GM23338 (cell line): ENCODE data around the gene FMN1. TPM values are rescaled to one million over a fixed set of nuclear protein-coding genes. Genes with fewer than 3 reads are reported as not detected.
A peak's percentile ranks its signal among the peaks of the same experiment; 100 is the strongest.

Source experiments
- ATAC-seq: fragments of 200-7000 bp; cut with Tn5 transposase; 3 replicates; pipeline ENCODE4 v1.9.1; 2020
- DNase-seq: peaks from one replicate; pipeline ENCODE4 v3.0.0-alpha.2; 2015; ENCODE audit warnings: low spot score
- H2AFZ ChIP-seq: fragments of 200-600 bp; sonication (generic); 2 replicates; pipeline ENCODE4 v1.8.0; 2016; ENCODE audit warnings: antibody characterized with exemption, mild to moderate bottlenecking, moderate library complexity
- H3F3A ChIP-seq: fragments of 200-600 bp; sonication (generic); replicated peaks from 2 replicates; pipeline ENCODE4 v1.8.0; 2017; ENCODE audit warnings: antibody characterized with exemption, mixed run types, low read depth
- H3K27ac ChIP-seq: fragments of 200-600 bp; sonication (generic); 2 replicates; pipeline ENCODE4 v1.6.1; 2016; ENCODE audit warnings: low read depth
- H3K27me3 ChIP-seq: fragments of 200-600 bp; sonication (generic); 2 replicates; pipeline ENCODE4 v1.8.0; 2016; ENCODE audit warnings: mild to moderate bottlenecking, mixed run types, moderate library complexity; ENCODE audit not compliant: insufficient read depth
- H3K36me3 ChIP-seq: fragments of 200-600 bp; sonication (generic); 2 replicates; pipeline ENCODE4 v1.8.0; 2016; ENCODE audit warnings: mild to moderate bottlenecking; ENCODE audit not compliant: insufficient read depth
- H3K4me1 ChIP-seq: fragments of 200-600 bp; sonication (generic); 2 replicates; pipeline ENCODE4 v1.8.0; 2016; ENCODE audit warnings: mild to moderate bottlenecking, moderate library complexity; ENCODE audit not compliant: insufficient read depth
- H3K4me2 ChIP-seq: fragments of 200-600 bp; sonication (generic); 2 replicates; pipeline ENCODE4 v1.7.1; 2017; ENCODE audit warnings: mixed run types
- H3K4me3 ChIP-seq: fragments of 200-600 bp; sonication (generic); 2 replicates; pipeline ENCODE4 v1.6.1; 2016; ENCODE audit warnings: mixed run types
- H3K79me2 ChIP-seq: fragments of 200-600 bp; sonication (generic); replicated peaks from 2 replicates; pipeline ENCODE4 v1.8.0; 2017; ENCODE audit warnings: mild to moderate bottlenecking; ENCODE audit not compliant: insufficient read depth
- H3K9me2 ChIP-seq: fragments of 200-600 bp; sonication (generic); 2 replicates; pipeline ENCODE4 v1.8.0; 2017; ENCODE audit not compliant: insufficient read depth
- H4K20me1 ChIP-seq: fragments of 200-600 bp; sonication (generic); replicated peaks from 2 replicates; pipeline ENCODE4 v1.8.0; 2017; ENCODE audit warnings: mild to moderate bottlenecking; ENCODE audit not compliant: insufficient read depth
- H3K27ac Mint-ChIP-seq: 2 replicates; pipeline ENCODE4 v1.8.0; 2020; ENCODE audit warnings: inconsistent platforms, mild to moderate bottlenecking, moderate library complexity, mixed read lengths
- H3K27me3 Mint-ChIP-seq: 3 replicates; pipeline ENCODE4 v1.8.0; 2022; ENCODE audit warnings: low read depth, mild to moderate bottlenecking, moderate library complexity, mixed read lengths, inconsistent platforms; ENCODE audit not compliant: insufficient read depth, poor library complexity
- H3K36me3 Mint-ChIP-seq: 3 replicates; pipeline ENCODE4 v1.8.0; 2021; ENCODE audit warnings: low read depth, mild to moderate bottlenecking, inconsistent platforms, moderate library complexity, mixed read lengths
- H3K4me1 Mint-ChIP-seq: 3 replicates; pipeline ENCODE4 v1.8.0; 2020; ENCODE audit warnings: mild to moderate bottlenecking, inconsistent platforms, mixed read lengths
- H3K4me3 Mint-ChIP-seq: 3 replicates; pipeline ENCODE4 v1.8.0; 2021; ENCODE audit warnings: moderate library complexity, mild to moderate bottlenecking, inconsistent platforms, mixed read lengths
- H3K9me3 Mint-ChIP-seq: 3 replicates; pipeline ENCODE4 v1.8.0; 2020; ENCODE audit warnings: moderate library complexity, mild to moderate bottlenecking, inconsistent platforms, mixed read lengths
- CREB1 ChIP-seq: fragments of 250-450 bp; sonication (Bioruptor Pico); IDR thresholded peaks from 2 replicates; pipeline ENCODE4 v1.5.0; 2020; ENCODE audit warnings: low read depth, mild to moderate bottlenecking, moderate library complexity
- EZH2 ChIP-seq: fragments of 200-600 bp; sonication (generic); IDR thresholded peaks from one replicate; pipeline ENCODE4 v1.8.0; 2017; ENCODE audit warnings: antibody characterized with exemption, mild to moderate bottlenecking, low read depth; ENCODE audit not compliant: unreplicated experiment
- EZH2phosphoT487 ChIP-seq: fragments of 200-600 bp; sonication (generic); IDR thresholded peaks from one replicate; pipeline ENCODE4 v1.8.1; 2018; ENCODE audit warnings: antibody characterized with exemption; ENCODE audit not compliant: unreplicated experiment
- POLR2AphosphoS5 ChIP-seq: IDR thresholded peaks from 2 replicates; pipeline ENCODE4 v1.6.1; 2016; ENCODE audit warnings: antibody characterized with exemption, low read depth
- STAT1 ChIP-seq: IDR thresholded peaks from one replicate; pipeline ENCODE4 v1.6.1; 2016; ENCODE audit warnings: antibody characterized with exemption; ENCODE audit not compliant: unreplicated experiment
- ZNF114 ChIP-seq: fragments of 250-450 bp; sonication (Bioruptor Pico); IDR thresholded peaks from 2 replicates; pipeline ENCODE4 v1.5.0; 2020; ENCODE audit warnings: mild to moderate bottlenecking, moderate library complexity
- ZNF331 ChIP-seq: fragments of 250-450 bp; sonication (Bioruptor Pico); IDR thresholded peaks from 2 replicates; pipeline ENCODE4 v1.5.0; 2020; ENCODE audit warnings: low read depth, mild to moderate bottlenecking, moderate library complexity
- ZNF462 ChIP-seq: fragments of 250-450 bp; sonication (Bioruptor Pico); IDR thresholded peaks from 2 replicates; pipeline ENCODE4 v1.5.0; 2020; ENCODE audit warnings: mild to moderate bottlenecking, moderate library complexity
- polyA plus RNA-seq: library from polyadenylated mRNA; unstranded; fragments of >200 nt; fragmentation: Nextera tagmentation; extraction: Ambion mirVana; gene quantifications from 2 replicates; pipeline ENCODE4 v1.2.1, GENCODE V29; 2016
- total RNA-seq: library from RNA; depleted of rRNA; stranded (reverse); fragments of >200 nt; shearing (Covaris generic); gene quantifications from 2 replicates; pipeline ENCODE4 v1.2.3, GENCODE V29; 2014
- TF ChIP-seq, protein P1 (sequence below), 2 experiments: fragments of 200-600 bp in 1 of 2; sonication (generic) in 1 of 2; conservative IDR thresholded peaks; 2 replicates each; pipeline versions ENCODE4 v1.5.1 to v1.6.1; 2016 to 2017; ENCODE audit warnings: antibody characterized with exemption in 2 of 2, low read depth in 2 of 2, mild to moderate bottlenecking in 2 of 2, moderate library complexity in 1 of 2
- TF ChIP-seq, protein P2 (sequence below): IDR thresholded peaks from 2 replicates; pipeline ENCODE4 v1.6.1; 2016; ENCODE audit warnings: antibody characterized with exemption

FMN1 gene
- total and polyA plus RNA-seq, 2 experiments from 2014 or later: 1.2 to 1.6 TPM

DNA sequence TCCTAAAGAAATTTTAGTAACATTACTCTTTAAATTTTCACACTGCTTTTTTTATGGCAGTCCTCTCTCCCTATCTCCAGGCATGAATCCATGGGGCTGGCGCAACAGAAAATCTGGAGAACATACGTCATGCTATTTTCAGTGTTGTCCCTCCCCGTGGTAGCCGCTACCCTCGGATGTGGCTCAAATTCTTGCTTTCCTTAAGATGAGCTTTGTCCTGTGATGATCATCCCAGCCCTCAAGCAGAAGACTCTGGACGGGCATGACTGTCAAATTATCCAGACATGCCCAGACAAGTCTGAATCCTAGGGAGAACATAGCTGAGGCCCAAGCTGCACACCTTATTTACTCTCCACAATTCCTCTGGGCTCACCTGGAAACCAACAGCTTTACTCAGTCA is 49.1 kb downstream of the FMN1 start:
- H3K4me1 Mint-ChIP-seq: peaks cover 12% of the 10 kb centered on the region
- Histone ChIP-seq H3K4me3 (no peak overlapping the region), H3K27me3 (no peaks in the 10 kb centered on the region), H3K4me2 (no peak overlapping the region), H3K79me2 (no peaks in the 10 kb centered on the region), H3K27ac (no peak overlapping the region), H3F3A (no peaks in the 10 kb centered on the region), H2AFZ (peak overlapping the region; percentile 83; the same call in 1 of the 2 replicates), H3K9me2 (no peaks in the 10 kb centered on the region), H4K20me1 (no peaks in the 10 kb centered on the region), H3K36me3 (no peaks in the 10 kb centered on the region), H3K4me1 (no peaks in the 10 kb centered on the region)
- peaks cover 2% of the 10 kb centered on the region for H3K27me3 Mint-ChIP-seq
- ATAC-seq (no peak), DNase-seq (no peak)
- H3K36me3 Mint-ChIP-seq: no peaks in the 10 kb centered on the region
- peaks cover 2% of the 10 kb centered on the region; the same call in 1 of the 3 replicates for H3K9me3 Mint-ChIP-seq
- no peak overlapping the region; the same call in 1 of the 2 replicates for H3K27ac Mint-ChIP-seq
- H3K4me3 Mint-ChIP-seq: no peak overlapping the region
- TF ChIP-seq, protein P1, sequence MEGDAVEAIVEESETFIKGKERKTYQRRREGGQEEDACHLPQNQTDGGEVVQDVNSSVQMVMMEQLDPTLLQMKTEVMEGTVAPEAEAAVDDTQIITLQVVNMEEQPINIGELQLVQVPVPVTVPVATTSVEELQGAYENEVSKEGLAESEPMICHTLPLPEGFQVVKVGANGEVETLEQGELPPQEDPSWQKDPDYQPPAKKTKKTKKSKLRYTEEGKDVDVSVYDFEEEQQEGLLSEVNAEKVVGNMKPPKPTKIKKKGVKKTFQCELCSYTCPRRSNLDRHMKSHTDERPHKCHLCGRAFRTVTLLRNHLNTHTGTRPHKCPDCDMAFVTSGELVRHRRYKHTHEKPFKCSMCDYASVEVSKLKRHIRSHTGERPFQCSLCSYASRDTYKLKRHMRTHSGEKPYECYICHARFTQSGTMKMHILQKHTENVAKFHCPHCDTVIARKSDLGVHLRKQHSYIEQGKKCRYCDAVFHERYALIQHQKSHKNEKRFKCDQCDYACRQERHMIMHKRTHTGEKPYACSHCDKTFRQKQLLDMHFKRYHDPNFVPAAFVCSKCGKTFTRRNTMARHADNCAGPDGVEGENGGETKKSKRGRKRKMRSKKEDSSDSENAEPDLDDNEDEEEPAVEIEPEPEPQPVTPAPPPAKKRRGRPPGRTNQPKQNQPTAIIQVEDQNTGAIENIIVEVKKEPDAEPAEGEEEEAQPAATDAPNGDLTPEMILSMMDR (conservative IDR thresholded peaks at IDR 0.05; ENCODE audit: low read depth in 2 of 2): no peak

GRCh38 chr15:33142708-33143107 is 51.8 kb downstream of the FMN1 start:
- Mint-ChIP-seq H3K36me3 (no peaks in the 10 kb centered on the region), H3K9me3 (peaks cover 2% of the 10 kb centered on the region; the same call in 1 of the 3 replicates), H3K4me1 (peaks cover 7% of the 10 kb centered on the region), H3K27ac (no peak overlapping the region), H3K4me3 (no peak overlapping the region), H3K27me3 (peaks cover 2% of the 10 kb centered on the region)
- Histone ChIP-seq H3K27ac (no peak overlapping the region), H2AFZ (no peak overlapping the region), H3K4me1 (no peaks in the 10 kb centered on the region), H4K20me1 (no peaks in the 10 kb centered on the region), H3K4me2 (no peak overlapping the region), H3K9me2 (no peaks in the 10 kb centered on the region), H3K27me3 (no peaks in the 10 kb centered on the region), H3F3A (no peaks in the 10 kb centered on the region), H3K79me2 (no peaks in the 10 kb centered on the region), H3K36me3 (no peaks in the 10 kb centered on the region), H3K4me3 (no peak overlapping the region)
- DNase-seq (no peak), ATAC-seq (no peak)
- TF ChIP-seq ZNF462 (CRISPR knock-in tag) (no peak), EZH2 (no peak), ZNF114 (CRISPR knock-in tag) (no peak), POLR2AphosphoS5 (no peak), ZNF331 (no peak), CREB1 (no peak), STAT1 (no peak), EZH2phosphoT487 (no peak)
- TF ChIP-seq, protein P2, sequence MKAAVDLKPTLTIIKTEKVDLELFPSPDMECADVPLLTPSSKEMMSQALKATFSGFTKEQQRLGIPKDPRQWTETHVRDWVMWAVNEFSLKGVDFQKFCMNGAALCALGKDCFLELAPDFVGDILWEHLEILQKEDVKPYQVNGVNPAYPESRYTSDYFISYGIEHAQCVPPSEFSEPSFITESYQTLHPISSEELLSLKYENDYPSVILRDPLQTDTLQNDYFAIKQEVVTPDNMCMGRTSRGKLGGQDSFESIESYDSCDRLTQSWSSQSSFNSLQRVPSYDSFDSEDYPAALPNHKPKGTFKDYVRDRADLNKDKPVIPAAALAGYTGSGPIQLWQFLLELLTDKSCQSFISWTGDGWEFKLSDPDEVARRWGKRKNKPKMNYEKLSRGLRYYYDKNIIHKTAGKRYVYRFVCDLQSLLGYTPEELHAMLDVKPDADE: no peak
